GM21528 (cell line): Measurements from ENCODE around the gene FBLN1.
"Not testable (repeated sequence)": the region's sequence is repeated elsewhere in the genome, so short reads cannot be mapped to it uniquely, and the experiment has no call there.

Experiments
- ATAC-seq: cut with Tn5 transposase; IDR thresholded peaks from one replicate; pipeline ENCODE4 v1.9.1; 2021; ENCODE audit warnings: mild to moderate bottlenecking, moderate library complexity; ENCODE audit not compliant: unreplicated experiment, low FRiP score

Gene FBLN1

GRCh38 chr22:45544588-45545170 lies 42.0 kb downstream of the FBLN1 start:
- no peak for ATAC-seq

- no peak for ATAC-seq
These were observed 43.8 kb downstream of the FBLN1 start for GRCh38 chr22:45546333-45547015.

GRCh38 chr22:45547016-45547345 lies 44.3 kb downstream of the FBLN1 start:
- no peak for ATAC-seq

- ATAC-seq, result no peak
These were observed 45.0 kb downstream of the FBLN1 start for GRCh38 chr22:45547731-45548130.

- no peak for ATAC-seq
These were observed 45.7 kb downstream of the FBLN1 start for GRCh38 chr22:45548247-45548840.

- no peak for ATAC-seq
These were observed 46.5 kb downstream of the FBLN1 start for GRCh38 chr22:45548991-45549761.

- ATAC-seq, result no peak
These were observed 47.2 kb downstream of the FBLN1 start for GRCh38 chr22:45549762-45550378.

- no peak for ATAC-seq
These were observed 47.7 kb downstream of the FBLN1 start for GRCh38 chr22:45550416-45550815.

GRCh38 chr22:45550891-45551290 lies 48.2 kb downstream of the FBLN1 start:
- ATAC-seq, result no peak

- no peak for ATAC-seq
These were observed 48.8 kb downstream of the FBLN1 start for GRCh38 chr22:45551310-45552016.

GRCh38 chr22:45552017-45552411 lies 49.3 kb downstream of the FBLN1 start:
- no peak for ATAC-seq

GRCh38 chr22:45552580-45553350 lies 50.1 kb downstream of the FBLN1 start:
- no peak for ATAC-seq

GRCh38 chr22:45553351-45554039 lies 50.8 kb downstream of the FBLN1 start:
- ATAC-seq, result no peak

GRCh38 chr22:45554040-45554406 lies 51.3 kb downstream of the FBLN1 start:
- ATAC-seq, result no peak

GRCh38 chr22:45554861-45555260 lies 52.2 kb downstream of the FBLN1 start:
- ATAC-seq, result no peak

- not testable (repeated sequence) for ATAC-seq
These were observed 55.2 kb downstream of the FBLN1 start for GRCh38 chr22:45557926-45558325.

GRCh38 chr22:45560092-45560491 lies 57.4 kb downstream of the FBLN1 start:
- ATAC-seq, result not testable (repeated sequence)

GRCh38 chr22:45560761-45561160 lies 58.1 kb downstream of the FBLN1 start:
- not testable (repeated sequence) for ATAC-seq

GRCh38 chr22:45562102-45562501 lies 59.4 kb downstream of the FBLN1 start:
- ATAC-seq, result no peak
